H1 (cell line): ENCODE data around the gene DHX57. TPM values are rescaled to one million over a fixed set of nuclear protein-coding genes. Genes with fewer than 3 reads are reported as not detected.

ENCODE experiments used
- CTCF ChIA-PET: fragments of 300-600 bp; sonication (Branson Sonifier 250); formaldehyde crosslinking; loops from one replicate; lab custom pipeline; 2021; ENCODE audit not compliant: partially characterized antibody; lab: Charles Lee
- POLR2A ChIA-PET: fragments of 300-600 bp; sonication (Branson Sonifier 250); formaldehyde crosslinking; loops from one replicate; lab custom pipeline; 2021; ENCODE audit warnings: inconsistent platforms; ENCODE audit not compliant: partially characterized antibody; lab: Charles Lee
- DNase-seq, 2 experiments: peaks; one replicate each; pipeline versions ENCODE4 v3.0.0 to v3.0.0-alpha.2; 2010 to 2022; ENCODE audit warnings: low spot score in 2 of 2, low read depth in 1 of 2, mixed read lengths in 1 of 2
- FAIRE-seq: peaks from 2 replicates; lab custom pipeline; 2011; peaks lifted over from hg19 to GRCh38; lab: Jason Lieb, UNC
- H2AFZ ChIP-seq: 2 replicates; pipeline ENCODE4 v1.8.1; 2012; ENCODE audit warnings: low read length, inconsistent platforms
- H2AK5ac ChIP-seq: 2 replicates; pipeline ENCODE4 v1.6.1; 2013; ENCODE audit warnings: low read depth, low read length
- H2BK120ac ChIP-seq: replicated peaks from 2 replicates; pipeline ENCODE3; 2013; ENCODE audit warnings: low read depth, low read length, inconsistent platforms
- H2BK12ac ChIP-seq: 2 replicates; pipeline ENCODE4 v1.6.1; 2013; ENCODE audit warnings: low read depth, low read length
- H2BK15ac ChIP-seq: 2 replicates; pipeline ENCODE4 v1.6.1; 2013; ENCODE audit warnings: low read length
- H2BK20ac ChIP-seq: 2 replicates; pipeline ENCODE4 v1.6.1; 2013; ENCODE audit warnings: low read length
- H2BK5ac ChIP-seq: 2 replicates; pipeline ENCODE4 v1.6.1; 2013; ENCODE audit warnings: low read depth, low read length
- H3K14ac ChIP-seq: 2 replicates; pipeline ENCODE4 v1.6.1; 2013; ENCODE audit warnings: inconsistent platforms; ENCODE audit not compliant: insufficient read length
- H3K18ac ChIP-seq: 2 replicates; pipeline ENCODE4 v1.6.1; 2013; ENCODE audit warnings: low read length; ENCODE audit errors: extremely low read depth
- H3K23ac ChIP-seq: 2 replicates; pipeline ENCODE4 v1.6.1; 2013; ENCODE audit warnings: inconsistent platforms; ENCODE audit not compliant: insufficient read length
- H3K23me2 ChIP-seq: 2 replicates; pipeline ENCODE4 v1.6.1; 2013; ENCODE audit warnings: low read depth, low read length
- H3K27ac ChIP-seq: 2 replicates; pipeline ENCODE4 v1.6.1; 2011; ENCODE audit warnings: low read depth, low read length, inconsistent platforms
- H3K27me3 ChIP-seq, 4 experiments: replicated peaks in 1 of 4; 1 replicate in 1 of 4; 2 replicates in 3 of 4; pipeline versions ENCODE4 v1.6.1 to v1.8.1; 2011 to 2013; ENCODE audit warnings: low read length in 3 of 4, mild to moderate bottlenecking in 3 of 4, inconsistent platforms in 2 of 4, mixed read lengths in 2 of 4, moderate library complexity in 1 of 4; ENCODE audit not compliant: control insufficient read depth in 3 of 4, insufficient read depth in 3 of 4; ENCODE audit errors: extremely low read depth in 1 of 4
- H3K36me3 ChIP-seq, 4 experiments: 2 replicates each; pipeline versions ENCODE4 v1.6.1 to v1.8.1; 2011 to 2013; ENCODE audit warnings: mild to moderate bottlenecking in 4 of 4, low read length in 3 of 4, moderate library complexity in 2 of 4, control low read depth in 1 of 4, inconsistent platforms in 1 of 4; ENCODE audit not compliant: insufficient read depth in 4 of 4, control insufficient read depth in 2 of 4
- H3K4ac ChIP-seq: replicated peaks from 2 replicates; pipeline ENCODE3; 2013; ENCODE audit warnings: low read length, low read depth, mixed read lengths, inconsistent platforms; ENCODE audit not compliant: insufficient read length
- H3K4me1 ChIP-seq, 4 experiments: replicated peaks in 1 of 4; 1 replicate in 1 of 4; 2 replicates in 3 of 4; pipeline versions ENCODE4 v1.6.1 to v1.8.1; 2011 to 2013; ENCODE audit warnings: low read length in 3 of 4, inconsistent platforms in 2 of 4, mixed read lengths in 1 of 4; ENCODE audit not compliant: insufficient read depth in 4 of 4, control insufficient read depth in 3 of 4
- H3K4me2 ChIP-seq, 2 experiments: 2 replicates each; pipeline versions ENCODE4 v1.6.1 to v1.8.1; 2011 to 2013; ENCODE audit warnings: low read depth in 2 of 2, low read length in 2 of 2, control low read depth in 1 of 2, inconsistent platforms in 1 of 2, mild to moderate bottlenecking in 1 of 2; ENCODE audit not compliant: insufficient read depth in 1 of 2
- H3K4me3 ChIP-seq, 4 experiments: fragments of 200-600, 300-600 bp in 1 of 4; sonication (generic), shearing (Covaris generic), sonication (Bioruptor Twin) in 1 of 4; 2 replicates each; pipeline versions ENCODE4 v1.5.1 to v1.8.1; 2011 to 2016; ENCODE audit warnings: low read length in 4 of 4, low read depth in 3 of 4, control low read depth in 2 of 4, inconsistent platforms in 2 of 4, mild to moderate bottlenecking in 2 of 4, mixed read lengths in 1 of 4, moderate library complexity in 1 of 4; ENCODE audit not compliant: insufficient read depth in 2 of 4; ENCODE audit errors: extremely low read depth in 1 of 4
- H3K56ac ChIP-seq: replicated peaks from 2 replicates; pipeline ENCODE3; 2013; ENCODE audit warnings: low read depth, mild to moderate bottlenecking, mixed read lengths, low read length, inconsistent platforms; ENCODE audit not compliant: insufficient read length
- H3K79me1 ChIP-seq: 2 replicates; pipeline ENCODE4 v1.6.1; 2013; ENCODE audit warnings: low read depth, low read length, control low read depth
- H3K79me2 ChIP-seq, 2 experiments: 2 replicates each; pipeline versions ENCODE4 v1.6.1 to v1.8.1; 2012 to 2013; ENCODE audit warnings: low read length in 2 of 2, mild to moderate bottlenecking in 2 of 2, inconsistent platforms in 1 of 2; ENCODE audit not compliant: insufficient read depth in 2 of 2, control insufficient read depth in 1 of 2
- H3K9ac ChIP-seq, 4 experiments: replicated peaks in 1 of 4; 1 replicate in 1 of 4; 2 replicates in 3 of 4; pipeline versions ENCODE4 v1.6.1 to v1.8.1; 2011 to 2013; ENCODE audit warnings: low read depth in 3 of 4, low read length in 3 of 4, control low read depth in 2 of 4, mild to moderate bottlenecking in 2 of 4, moderate library complexity in 2 of 4, inconsistent platforms in 1 of 4; ENCODE audit errors: extremely low read depth in 1 of 4
- H3K9me3 ChIP-seq, 2 experiments: 2 replicates each; pipeline versions ENCODE4 v1.6.1 to v1.8.1; 2012 to 2013; ENCODE audit warnings: mild to moderate bottlenecking in 2 of 2, moderate library complexity in 2 of 2, control low read depth in 1 of 2, inconsistent platforms in 1 of 2, low read depth in 1 of 2, low read length in 1 of 2, mixed read lengths in 1 of 2; ENCODE audit not compliant: insufficient read depth in 2 of 2
- H4K20me1 ChIP-seq, 2 experiments: replicated peaks in 1 of 2; 2 replicates each; pipeline versions ENCODE3 to v1.8.1; 2011 to 2013; ENCODE audit warnings: inconsistent platforms in 2 of 2, low read length in 2 of 2, mild to moderate bottlenecking in 1 of 2; ENCODE audit not compliant: insufficient read depth in 2 of 2, control insufficient read depth in 1 of 2
- H4K5ac ChIP-seq: 2 replicates; pipeline ENCODE4 v1.6.1; 2013; ENCODE audit warnings: low read length, low read depth, mixed read lengths, inconsistent platforms; ENCODE audit not compliant: insufficient read length
- H4K8ac ChIP-seq: 2 replicates; pipeline ENCODE4 v1.8.0; 2013; ENCODE audit warnings: mild to moderate bottlenecking, moderate library complexity, low read length, inconsistent platforms; ENCODE audit not compliant: insufficient read depth; ENCODE audit errors: extremely low read depth
- H4K91ac ChIP-seq: replicated peaks from 2 replicates; pipeline ENCODE3; 2013; ENCODE audit warnings: low read length, mixed read lengths, inconsistent platforms; ENCODE audit not compliant: insufficient read length
- ATF2 ChIP-seq: IDR thresholded peaks from 2 replicates; pipeline ENCODE4 v1.6.1; 2012; ENCODE audit warnings: low read length, inconsistent platforms
- BACH1 ChIP-seq: IDR thresholded peaks from 2 replicates; pipeline ENCODE4 v1.6.1; 2012; ENCODE audit warnings: low read length, improper control_type of control experiment
- MAFK ChIP-seq: IDR thresholded peaks from 2 replicates; pipeline ENCODE4 v1.6.1; 2012; ENCODE audit warnings: low read depth, mild to moderate bottlenecking, improper control_type of control experiment, low read length
- NRF1 ChIP-seq: IDR thresholded peaks from 2 replicates; pipeline ENCODE4 v1.6.1; 2011; ENCODE audit warnings: mild to moderate bottlenecking, low read depth, low read length, improper control_type of control experiment
- SAP30 ChIP-seq: fragments of 300-600 bp; sonication (generic); IDR thresholded peaks from 2 replicates; pipeline ENCODE4 v1.7.1; 2012; ENCODE audit warnings: low read length, moderate library complexity, mild to moderate bottlenecking, inconsistent platforms; ENCODE audit not compliant: insufficient read depth, insufficient replicate concordance
- WGBS, 2 experiments: shearing (Covaris generic) in 1 of 2; methylation state at CpG; one replicate each; pipeline versions ENCODE4 v1.1.6 to v1.1.7; 2013 to 2015; ENCODE audit warnings: low lambda C conversion rate in 2 of 2, mixed read lengths in 2 of 2, inconsistent platforms in 1 of 2, low coverage in 1 of 2, missing lambda C conversion rate in 1 of 2; ENCODE audit not compliant: insufficient replicate concordance in 2 of 2, insufficient coverage in 1 of 2, insufficient read length in 1 of 2; ENCODE audit errors: extremely low coverage in 1 of 2, missing lambda C conversion rate in 1 of 2; 5-methylcytosine and 5-hydroxymethylcytosine counted together
- polyA plus RNA-seq, 7 experiments: library from polyadenylated mRNA; depleted of rRNA in 3 of 7; stranded (reverse) in 5 of 7; unstranded in 2 of 7; fragments of >200 nt in 5 of 7; fragments of 200-250 nt in 2 of 7; gene quantifications; 1 replicate in 5 of 7; 2 replicates in 1 of 7; 4 replicates in 1 of 7; pipeline versions ENCODE4 v1.2.1 to v1.2.3, GENCODE V29; 2011 to 2013; ENCODE audit warnings: missing spikeins in 2 of 7, mixed read lengths in 2 of 7
- total RNA-seq: library from RNA; stranded (reverse); fragmentation: NEBNext Ultra II Directional; extraction: Animal tissue kit (Norgen Biotek cat#: 25700); gene quantifications from 2 replicates; pipeline ENCODE4 v1.2.1, GENCODE V29; 2021

DHX57 gene
- total and polyA plus RNA-seq, 2 of the 8 experiments (the other 6 are each of a cell fraction or from before 2014, with no cell fraction given) = 10.7 to 32.9 TPM

GRCh38 chr2:38875227-38875575 lies 533 bp downstream of the DHX57 start:
- H2AK5ac ChIP-seq = no peak overlapping the region
- no peak overlapping the region for H2BK20ac ChIP-seq
- no peak overlapping the region for H2BK15ac ChIP-seq
- H3K4me2 ChIP-seq = peak overlapping the region; percentile 76 to 90
- no peak overlapping the region for H3K23ac ChIP-seq
- no peak overlapping the region for H3K56ac ChIP-seq
- H3K4ac ChIP-seq = peak overlapping the region; percentile 36
- H4K20me1 ChIP-seq = no peaks in the 10 kb centered on the region
- H2BK5ac ChIP-seq = no peak overlapping the region
- H3K23me2 ChIP-seq = peaks cover 8% of the 10 kb centered on the region
- peak overlapping the region; percentile 94; the same call in 1 of the 2 replicates for H4K8ac ChIP-seq
- H3K27me3 ChIP-seq = no peaks in the 10 kb centered on the region
- H3K14ac ChIP-seq = no peak overlapping the region
- no peaks in the 10 kb centered on the region for H3K79me1 ChIP-seq
- peak overlapping the region; percentile 98 for H2AFZ ChIP-seq
- no peak for DNase-seq
- peaks cover 0 to 31% of the 10 kb centered on the region in 2 experiments; a peak in 2 of 4 replicates for H3K79me2 ChIP-seq
- peak overlapping the region; percentile 68 to 99 (median 84) for H3K4me3 ChIP-seq
- ChIA-PET POLR2A (interaction anchor here (1.3 to 1.6 kb wide), 2 partner anchors 124 to 131 kb away, joined by 5 to 8 read pairs; partner anchors contain the start of gene SRSF7), CTCF (interaction anchor here (1.8 kb wide), 1 partner anchor 72 kb away, joined by 8 read pairs; no protein-coding TSS in a partner anchor)
- no peak overlapping the region for H2BK120ac ChIP-seq
- no peaks in the 10 kb centered on the region for H3K36me3 ChIP-seq
- peak overlapping the region; percentile 14 to 88 (median 80) for H3K9ac ChIP-seq
- no peak for FAIRE-seq
- no peak overlapping the region for H2BK12ac ChIP-seq
- no peaks in the 10 kb centered on the region for H3K4me1 ChIP-seq
- H3K27ac ChIP-seq = peak overlapping the region; percentile 64
- no peak overlapping the region for H3K18ac ChIP-seq
- TF ChIP-seq ATF2 = no peak
- no peak for TF ChIP-seq NRF1
- TF ChIP-seq BACH1 = no peak
- peak; percentile 7 for TF ChIP-seq SAP30
- TF ChIP-seq MAFK = no peak
- H3K9me3 ChIP-seq = no peaks in the 10 kb centered on the region
- H4K5ac ChIP-seq = peak overlapping the region; percentile 73
- H4K91ac ChIP-seq = no peak overlapping the region
- WGBS, 2 experiments = 2% methylated on average over 9 of the region's 10 CpGs; no CpG with 5 or more reads in 1 of the 2 experiments
